ENCODE data around the gene PLA2G4F. TPM values are rescaled to one million over a fixed set of nuclear protein-coding genes. Genes with fewer than 3 reads are reported as not detected.

The PLA2G4F gene
- total and polyA plus RNA-seq, 2 donors from 2014 or later = 35.9 to 51.2 TPM

DNA sequence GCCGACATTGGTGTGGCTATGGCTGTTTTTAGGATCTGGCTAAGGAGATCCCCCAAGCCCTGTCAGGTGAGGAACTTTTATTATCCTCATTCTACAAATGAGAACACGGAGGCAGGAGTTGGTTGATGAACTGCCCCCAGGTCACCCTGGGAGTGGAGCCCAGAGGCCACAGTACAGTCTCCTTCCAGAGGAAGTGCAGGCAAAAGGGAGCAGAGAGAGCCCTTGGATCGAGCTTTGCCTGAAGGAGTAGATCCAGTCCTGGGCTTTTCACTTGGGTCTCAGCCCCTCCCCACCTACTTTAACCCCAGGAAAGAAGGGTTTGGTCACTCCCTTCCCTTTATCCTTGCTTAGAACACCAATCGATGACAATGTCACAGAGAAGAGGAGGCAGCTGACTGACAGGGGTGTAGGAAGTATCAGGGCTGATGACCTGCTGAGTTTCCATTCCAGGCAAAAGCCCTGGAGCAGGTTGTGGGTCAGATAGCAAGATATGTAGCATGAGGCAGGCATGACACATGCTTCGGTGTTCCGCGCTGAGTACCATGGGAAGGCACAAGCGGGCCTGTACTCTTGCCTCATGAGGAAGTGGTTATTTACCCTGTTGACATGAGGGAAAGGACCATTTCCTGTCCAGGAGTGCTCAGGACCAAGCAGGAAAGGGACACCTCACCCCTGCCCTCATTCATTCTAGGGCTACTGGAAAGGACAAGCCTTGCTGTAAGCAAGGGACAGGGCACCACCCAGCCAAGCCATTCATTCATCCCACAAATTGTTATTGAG is 56.2 kb downstream of the PLA2G4F start:
- DNase-seq (no peak), FAIRE-seq (no peak)
- TF ChIP-seq, protein P1, sequence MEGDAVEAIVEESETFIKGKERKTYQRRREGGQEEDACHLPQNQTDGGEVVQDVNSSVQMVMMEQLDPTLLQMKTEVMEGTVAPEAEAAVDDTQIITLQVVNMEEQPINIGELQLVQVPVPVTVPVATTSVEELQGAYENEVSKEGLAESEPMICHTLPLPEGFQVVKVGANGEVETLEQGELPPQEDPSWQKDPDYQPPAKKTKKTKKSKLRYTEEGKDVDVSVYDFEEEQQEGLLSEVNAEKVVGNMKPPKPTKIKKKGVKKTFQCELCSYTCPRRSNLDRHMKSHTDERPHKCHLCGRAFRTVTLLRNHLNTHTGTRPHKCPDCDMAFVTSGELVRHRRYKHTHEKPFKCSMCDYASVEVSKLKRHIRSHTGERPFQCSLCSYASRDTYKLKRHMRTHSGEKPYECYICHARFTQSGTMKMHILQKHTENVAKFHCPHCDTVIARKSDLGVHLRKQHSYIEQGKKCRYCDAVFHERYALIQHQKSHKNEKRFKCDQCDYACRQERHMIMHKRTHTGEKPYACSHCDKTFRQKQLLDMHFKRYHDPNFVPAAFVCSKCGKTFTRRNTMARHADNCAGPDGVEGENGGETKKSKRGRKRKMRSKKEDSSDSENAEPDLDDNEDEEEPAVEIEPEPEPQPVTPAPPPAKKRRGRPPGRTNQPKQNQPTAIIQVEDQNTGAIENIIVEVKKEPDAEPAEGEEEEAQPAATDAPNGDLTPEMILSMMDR (IDR thresholded peaks at IDR 0.05; ENCODE audit: borderline replicate concordance, extremely low read depth, insufficient read depth) = no peak
- Histone ChIP-seq H3K4me1 (ENCODE audit: control insufficient read depth in 2 of 3, insufficient read depth in 2 of 3, low read depth in 1 of 3, low read length in 3 of 3) (peaks cover 0 to 3% (median 0%) of the 10 kb centered on the region in 3 donors), H3K27me3 (ENCODE audit: control insufficient read depth, insufficient read depth, low read length) (no peaks in the 10 kb centered on the region), H3K36me3 (ENCODE audit: control insufficient read depth in 2 of 3, insufficient read depth in 3 of 3, low read length in 3 of 3) (no peaks in the 10 kb centered on the region), H3K9ac (ENCODE audit: low read length in 3 of 3) (no peak overlapping the region), H3K27ac (ENCODE audit: low read depth in 2 of 2, low read length in 2 of 2) (no peak overlapping the region), H3K9me3 (ENCODE audit: control insufficient read depth in 2 of 3, insufficient read depth in 1 of 3, low read length in 3 of 3) (no peaks in the 10 kb centered on the region), H3K4me3 (ENCODE audit: low read length in 3 of 3) (no peak overlapping the region)
- intact Hi-C loops (cut with DNase I) = no loop called here

DNA sequence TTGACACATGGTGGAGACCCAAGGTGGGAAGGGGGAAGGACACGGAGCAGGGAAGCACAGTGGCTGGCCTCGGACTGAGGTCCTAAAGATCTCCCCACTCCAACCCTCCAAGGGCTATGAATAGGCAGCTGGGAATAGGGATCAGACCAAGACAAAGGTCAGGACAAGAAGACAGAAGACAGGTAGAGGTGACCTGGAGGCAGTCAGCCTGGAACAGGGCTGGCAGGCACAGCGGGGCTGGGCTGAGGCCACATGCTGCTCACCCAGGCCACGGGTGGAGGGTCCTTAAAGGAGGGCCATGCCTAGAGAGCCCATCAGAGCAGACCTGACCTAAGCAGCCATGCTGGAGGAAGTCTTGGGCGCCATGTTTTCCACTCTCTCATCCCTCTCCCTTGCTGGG is 59.4 kb downstream of the PLA2G4F start:
- Histone ChIP-seq H3K36me3 (ENCODE audit: control insufficient read depth in 2 of 3, insufficient read depth in 3 of 3, low read length in 3 of 3) (no peaks in the 10 kb centered on the region), H3K27me3 (ENCODE audit: control insufficient read depth, insufficient read depth, low read length) (no peaks in the 10 kb centered on the region), H3K9me3 (ENCODE audit: control insufficient read depth in 2 of 3, insufficient read depth in 1 of 3, low read length in 3 of 3) (no peaks in the 10 kb centered on the region), H3K4me3 (ENCODE audit: low read length in 3 of 3) (no peak overlapping the region), H3K27ac (ENCODE audit: low read depth in 2 of 2, low read length in 2 of 2) (no peak overlapping the region), H3K4me1 (ENCODE audit: control insufficient read depth in 2 of 3, insufficient read depth in 2 of 3, low read depth in 1 of 3, low read length in 3 of 3) (peaks cover 0 to 3% (median 0%) of the 10 kb centered on the region in 3 donors), H3K9ac (ENCODE audit: low read length in 3 of 3) (no peak overlapping the region)
- intact Hi-C loops (cut with DNase I) = no loop called here
- DNase-seq = no peak
- no peak for FAIRE-seq
- TF ChIP-seq, protein P1 (IDR thresholded peaks at IDR 0.05; ENCODE audit: borderline replicate concordance, extremely low read depth, insufficient read depth) = no peak

DNA sequence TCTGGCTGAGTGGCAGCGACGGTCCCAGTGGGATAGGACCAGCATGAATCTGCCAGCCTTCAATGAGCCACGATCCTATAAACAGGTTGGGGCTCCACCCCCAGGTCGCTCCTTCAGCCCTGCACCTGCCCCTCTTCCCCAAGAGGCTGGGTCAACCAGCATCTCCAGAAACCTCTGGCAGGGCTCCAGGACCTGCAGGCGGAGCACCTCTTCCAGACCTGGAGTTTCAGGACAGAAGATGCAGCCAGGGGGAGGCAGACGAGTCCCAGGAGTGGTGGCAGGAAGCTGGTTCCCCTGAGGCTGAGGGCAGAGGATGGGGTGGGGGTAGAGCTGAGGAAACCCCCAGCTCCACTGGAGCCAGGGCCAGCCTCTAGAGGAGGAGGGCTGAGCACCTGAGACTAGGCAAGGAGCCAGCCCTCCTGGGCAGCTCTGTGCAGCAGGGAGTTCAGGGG is 61.9 kb downstream of the PLA2G4F start, which contains the start of gene PLA2G4D:
TSS of gene PLA2G4D (minus strand) at position 51 of the 452 bp plus-strand sequence. CDS start 103 bp downstream, outside the sequence.
- H3K27ac ChIP-seq (ENCODE audit: low read depth in 2 of 2, low read length in 2 of 2) = no peak within 1 kb of the TSS
- intact Hi-C loops (cut with DNase I) = no loop called here
- FAIRE-seq = no peak

More for the DNA sequence above, 61.9 kb downstream of the PLA2G4F start, which contains the start of gene PLA2G4D:
- Histone ChIP-seq H3K4me3 (ENCODE audit: low read length in 3 of 3) (no peak within 1 kb of the TSS), H3K9ac (ENCODE audit: low read length in 3 of 3) (no peak within 1 kb of the TSS), H3K36me3 (ENCODE audit: control insufficient read depth in 2 of 3, insufficient read depth in 3 of 3, low read length in 3 of 3) (no peaks in the 10 kb centered on the region), H3K4me1 (ENCODE audit: control insufficient read depth in 2 of 3, insufficient read depth in 2 of 3, low read depth in 1 of 3, low read length in 3 of 3) (no peaks in the 10 kb centered on the region), H3K9me3 (ENCODE audit: control insufficient read depth in 2 of 3, insufficient read depth in 1 of 3, low read length in 3 of 3) (no peaks in the 10 kb centered on the region), H3K27me3 (ENCODE audit: control insufficient read depth, insufficient read depth, low read length) (no peaks in the 10 kb centered on the region)
- TF ChIP-seq, protein P1 (IDR thresholded peaks at IDR 0.05; ENCODE audit: borderline replicate concordance, extremely low read depth, insufficient read depth) = no peak
- no peak for DNase-seq
